SK-N-SH (cell line): ENCODE measurements around the gene RTP4.

Experiments used
- EP300 ChIP-seq, 2 experiments: IDR thresholded peaks; 2 replicates each; pipeline versions ENCODE4 v1.4.0 to v1.6.1; 2012; ENCODE audit warnings: borderline replicate concordance in 1 of 2, low read depth in 1 of 2, low read length in 1 of 2
- EZH2phosphoT487 ChIP-seq: fragments of 200-600 bp; sonication (generic); IDR thresholded peaks from 2 replicates; pipeline ENCODE4 v1.6.1; 2017; ENCODE audit warnings: low read depth, mixed run types, mild to moderate bottlenecking, antibody characterized with exemption, moderate library complexity, borderline replicate concordance
- FOXM1 ChIP-seq: IDR thresholded peaks from 2 replicates; pipeline ENCODE4 v1.4.0; 2012; ENCODE audit warnings: low read depth, mild to moderate bottlenecking
- GABPA ChIP-seq: IDR thresholded peaks from 2 replicates; pipeline ENCODE4 v1.4.0; 2012; ENCODE audit warnings: low read depth, mild to moderate bottlenecking
- JUND ChIP-seq: IDR thresholded peaks from 2 replicates; pipeline ENCODE4 v1.4.0; 2012
- MXI1 ChIP-seq: IDR thresholded peaks from 2 replicates; pipeline ENCODE4 v1.6.1; 2012; ENCODE audit warnings: mild to moderate bottlenecking, low read depth, low read length, improper control_type of control experiment
- POLR2AphosphoS5 ChIP-seq: IDR thresholded peaks from 2 replicates; pipeline ENCODE4 v1.6.1; 2012; ENCODE audit warnings: low read depth, low read length
- RAD21 ChIP-seq: IDR thresholded peaks from 2 replicates; pipeline ENCODE4 v1.6.1; 2012; ENCODE audit warnings: mild to moderate bottlenecking, low read length
- RCOR1 ChIP-seq: fragments of 150-350 bp; IDR thresholded peaks from 2 replicates; pipeline ENCODE4 v1.6.1; 2017; ENCODE audit warnings: antibody characterized with exemption, low read length
- RFX5 ChIP-seq: IDR thresholded peaks from 2 replicates; pipeline ENCODE4 v1.6.1; 2012; ENCODE audit warnings: mild to moderate bottlenecking, improper control_type of control experiment, low read length
- SIN3A ChIP-seq: IDR thresholded peaks from 2 replicates; pipeline ENCODE4 v1.6.1; 2012; ENCODE audit warnings: low read depth, mild to moderate bottlenecking, low read length, moderate library complexity, borderline replicate concordance
- TEAD4 ChIP-seq: IDR thresholded peaks from 2 replicates; pipeline ENCODE4 v1.4.0; 2012; ENCODE audit warnings: mild to moderate bottlenecking, borderline replicate concordance; ENCODE audit not compliant: insufficient read depth
- TF ChIP-seq, protein P1 (sequence below): fragments of 200-600 bp; sonication (generic); IDR thresholded peaks from 2 replicates; pipeline ENCODE4 v1.6.1; 2017; ENCODE audit warnings: antibody characterized with exemption, mild to moderate bottlenecking, moderate library complexity
- TF ChIP-seq, protein P2 (sequence below): IDR thresholded peaks from 2 replicates; pipeline ENCODE4 v1.6.1; 2012; ENCODE audit warnings: mild to moderate bottlenecking, low read depth, low read length, moderate library complexity

DNA sequence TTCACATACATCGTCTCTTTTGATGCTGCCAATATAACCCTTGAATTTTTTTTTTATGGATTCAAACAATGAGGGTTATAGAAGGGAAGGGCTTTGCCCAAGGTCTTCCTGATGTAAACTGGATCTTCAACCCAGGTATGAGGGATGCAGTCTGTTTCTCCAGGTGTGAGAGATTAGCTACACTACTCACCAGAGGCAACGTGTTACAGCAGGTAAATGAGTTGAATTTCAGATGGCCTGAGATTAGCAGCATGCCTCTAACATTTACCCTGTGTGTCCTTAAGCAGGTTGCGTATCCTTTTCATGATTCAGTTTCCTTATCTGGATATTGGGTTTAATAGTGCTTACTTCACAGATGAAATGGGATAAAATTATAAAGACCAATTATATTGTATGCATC is 1.9 kb downstream of the RTP4 start:
- TF ChIP-seq, protein P1, sequence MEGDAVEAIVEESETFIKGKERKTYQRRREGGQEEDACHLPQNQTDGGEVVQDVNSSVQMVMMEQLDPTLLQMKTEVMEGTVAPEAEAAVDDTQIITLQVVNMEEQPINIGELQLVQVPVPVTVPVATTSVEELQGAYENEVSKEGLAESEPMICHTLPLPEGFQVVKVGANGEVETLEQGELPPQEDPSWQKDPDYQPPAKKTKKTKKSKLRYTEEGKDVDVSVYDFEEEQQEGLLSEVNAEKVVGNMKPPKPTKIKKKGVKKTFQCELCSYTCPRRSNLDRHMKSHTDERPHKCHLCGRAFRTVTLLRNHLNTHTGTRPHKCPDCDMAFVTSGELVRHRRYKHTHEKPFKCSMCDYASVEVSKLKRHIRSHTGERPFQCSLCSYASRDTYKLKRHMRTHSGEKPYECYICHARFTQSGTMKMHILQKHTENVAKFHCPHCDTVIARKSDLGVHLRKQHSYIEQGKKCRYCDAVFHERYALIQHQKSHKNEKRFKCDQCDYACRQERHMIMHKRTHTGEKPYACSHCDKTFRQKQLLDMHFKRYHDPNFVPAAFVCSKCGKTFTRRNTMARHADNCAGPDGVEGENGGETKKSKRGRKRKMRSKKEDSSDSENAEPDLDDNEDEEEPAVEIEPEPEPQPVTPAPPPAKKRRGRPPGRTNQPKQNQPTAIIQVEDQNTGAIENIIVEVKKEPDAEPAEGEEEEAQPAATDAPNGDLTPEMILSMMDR, result no peak
- TF ChIP-seq EP300 (IDR thresholded peaks at IDR 0.05; ENCODE audit: borderline replicate concordance in 1 of 2, low read depth in 1 of 2, low read length in 1 of 2) (no peak), MXI1 (no peak), RAD21 (no peak), SIN3A (no peak), POLR2AphosphoS5 (no peak), TEAD4 (no peak), GABPA (no peak), JUND (no peak), RCOR1 (no peak), FOXM1 (no peak), EZH2phosphoT487 (no peak), RFX5 (no peak)
- TF ChIP-seq, protein P2, sequence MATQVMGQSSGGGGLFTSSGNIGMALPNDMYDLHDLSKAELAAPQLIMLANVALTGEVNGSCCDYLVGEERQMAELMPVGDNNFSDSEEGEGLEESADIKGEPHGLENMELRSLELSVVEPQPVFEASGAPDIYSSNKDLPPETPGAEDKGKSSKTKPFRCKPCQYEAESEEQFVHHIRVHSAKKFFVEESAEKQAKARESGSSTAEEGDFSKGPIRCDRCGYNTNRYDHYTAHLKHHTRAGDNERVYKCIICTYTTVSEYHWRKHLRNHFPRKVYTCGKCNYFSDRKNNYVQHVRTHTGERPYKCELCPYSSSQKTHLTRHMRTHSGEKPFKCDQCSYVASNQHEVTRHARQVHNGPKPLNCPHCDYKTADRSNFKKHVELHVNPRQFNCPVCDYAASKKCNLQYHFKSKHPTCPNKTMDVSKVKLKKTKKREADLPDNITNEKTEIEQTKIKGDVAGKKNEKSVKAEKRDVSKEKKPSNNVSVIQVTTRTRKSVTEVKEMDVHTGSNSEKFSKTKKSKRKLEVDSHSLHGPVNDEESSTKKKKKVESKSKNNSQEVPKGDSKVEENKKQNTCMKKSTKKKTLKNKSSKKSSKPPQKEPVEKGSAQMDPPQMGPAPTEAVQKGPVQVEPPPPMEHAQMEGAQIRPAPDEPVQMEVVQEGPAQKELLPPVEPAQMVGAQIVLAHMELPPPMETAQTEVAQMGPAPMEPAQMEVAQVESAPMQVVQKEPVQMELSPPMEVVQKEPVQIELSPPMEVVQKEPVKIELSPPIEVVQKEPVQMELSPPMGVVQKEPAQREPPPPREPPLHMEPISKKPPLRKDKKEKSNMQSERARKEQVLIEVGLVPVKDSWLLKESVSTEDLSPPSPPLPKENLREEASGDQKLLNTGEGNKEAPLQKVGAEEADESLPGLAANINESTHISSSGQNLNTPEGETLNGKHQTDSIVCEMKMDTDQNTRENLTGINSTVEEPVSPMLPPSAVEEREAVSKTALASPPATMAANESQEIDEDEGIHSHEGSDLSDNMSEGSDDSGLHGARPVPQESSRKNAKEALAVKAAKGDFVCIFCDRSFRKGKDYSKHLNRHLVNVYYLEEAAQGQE, result no peak
